ENCODE measurements around the gene HIF3A. TPM values are rescaled to one million over a fixed set of nuclear protein-coding genes. Genes with fewer than 3 reads are reported as not detected.

The HIF3A gene
- total RNA-seq, 1 donor from 2014 or later: not detected

DNA sequence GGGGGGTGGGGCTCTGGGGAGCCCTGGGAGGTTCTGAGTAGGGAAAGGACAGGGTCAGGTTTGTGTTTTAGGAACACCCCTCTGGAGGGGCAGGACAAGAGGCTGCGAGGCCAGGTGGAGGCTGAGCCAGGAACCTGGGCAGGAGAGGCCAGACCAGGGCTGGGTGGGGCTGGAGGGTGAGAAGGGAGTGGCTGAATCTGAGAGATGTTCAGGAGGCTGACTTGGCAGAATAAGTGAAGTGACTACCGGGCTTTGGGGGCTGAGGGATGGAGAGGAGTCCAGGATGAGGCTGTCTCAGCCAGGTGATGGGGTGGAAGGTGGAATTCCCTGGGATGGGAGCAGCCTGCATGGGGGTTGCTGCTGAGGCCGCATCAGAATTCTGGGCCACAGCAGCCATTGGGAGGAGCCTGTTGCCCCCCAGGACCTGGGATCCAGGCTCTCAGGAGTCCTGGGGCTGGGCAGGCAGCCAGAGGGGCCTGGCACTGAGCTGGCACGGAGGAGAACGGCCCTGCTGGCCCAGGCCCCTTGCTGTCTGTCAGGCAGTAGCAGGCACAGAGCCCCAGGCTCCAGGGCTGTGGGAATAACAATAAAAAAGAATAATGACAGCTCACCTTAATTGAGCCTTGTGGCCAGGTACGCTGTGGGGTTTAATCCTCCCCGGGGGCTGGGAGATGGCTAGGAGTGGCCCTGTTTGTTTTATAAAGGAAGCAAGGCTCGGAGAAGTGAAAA, 53.4 kb downstream of the HIF3A start:
- intact Hi-C loops (cut with micrococcal nuclease): no loop called here
- H3K4me3 Mint-ChIP-seq: peak overlapping the region; percentile 93
- H3K36me3 Mint-ChIP-seq (ENCODE audit: low read depth): peaks cover 49% of the 10 kb centered on the region
- H3K4me1 Mint-ChIP-seq: peaks cover 55% of the 10 kb centered on the region
- H3K9me3 Mint-ChIP-seq: no peaks in the 10 kb centered on the region
- peak; percentile 67 for DNase-seq
- peak overlapping the region; percentile 98 for H3K27ac Mint-ChIP-seq
- peaks cover 4% of the 10 kb centered on the region for H3K27me3 Mint-ChIP-seq

DNA sequence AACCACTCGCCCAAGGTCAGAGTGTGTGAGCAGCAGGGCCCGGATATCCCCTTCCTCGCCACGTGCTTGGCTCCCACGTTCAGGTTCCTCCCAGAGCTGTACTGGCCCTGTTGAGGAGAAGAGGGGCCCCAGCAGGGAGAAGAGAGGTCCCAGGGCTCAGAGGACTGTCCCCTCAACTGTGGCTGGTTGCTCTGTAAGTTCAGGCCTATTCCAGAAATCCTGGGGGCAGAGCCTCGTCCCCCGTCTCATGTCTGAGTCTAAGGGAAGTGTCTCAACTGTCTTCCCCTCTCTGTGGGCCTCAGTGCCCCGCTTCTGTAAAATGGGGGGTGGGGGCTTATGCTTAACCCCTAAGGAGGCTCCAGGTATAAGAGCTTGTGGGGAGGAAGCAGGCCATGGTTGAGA, 53.9 kb downstream of the HIF3A start:
- peak; percentile 77 for DNase-seq
- Mint-ChIP-seq H3K27me3 (no peaks in the 10 kb centered on the region), H3K27ac (peak overlapping the region; percentile 98), H3K4me1 (peaks cover 57% of the 10 kb centered on the region), H3K36me3 (ENCODE audit: low read depth) (peaks cover 54% of the 10 kb centered on the region), H3K4me3 (peak overlapping the region; percentile 93), H3K9me3 (no peaks in the 10 kb centered on the region)
- intact Hi-C loops (cut with micrococcal nuclease): no loop called here

DNA sequence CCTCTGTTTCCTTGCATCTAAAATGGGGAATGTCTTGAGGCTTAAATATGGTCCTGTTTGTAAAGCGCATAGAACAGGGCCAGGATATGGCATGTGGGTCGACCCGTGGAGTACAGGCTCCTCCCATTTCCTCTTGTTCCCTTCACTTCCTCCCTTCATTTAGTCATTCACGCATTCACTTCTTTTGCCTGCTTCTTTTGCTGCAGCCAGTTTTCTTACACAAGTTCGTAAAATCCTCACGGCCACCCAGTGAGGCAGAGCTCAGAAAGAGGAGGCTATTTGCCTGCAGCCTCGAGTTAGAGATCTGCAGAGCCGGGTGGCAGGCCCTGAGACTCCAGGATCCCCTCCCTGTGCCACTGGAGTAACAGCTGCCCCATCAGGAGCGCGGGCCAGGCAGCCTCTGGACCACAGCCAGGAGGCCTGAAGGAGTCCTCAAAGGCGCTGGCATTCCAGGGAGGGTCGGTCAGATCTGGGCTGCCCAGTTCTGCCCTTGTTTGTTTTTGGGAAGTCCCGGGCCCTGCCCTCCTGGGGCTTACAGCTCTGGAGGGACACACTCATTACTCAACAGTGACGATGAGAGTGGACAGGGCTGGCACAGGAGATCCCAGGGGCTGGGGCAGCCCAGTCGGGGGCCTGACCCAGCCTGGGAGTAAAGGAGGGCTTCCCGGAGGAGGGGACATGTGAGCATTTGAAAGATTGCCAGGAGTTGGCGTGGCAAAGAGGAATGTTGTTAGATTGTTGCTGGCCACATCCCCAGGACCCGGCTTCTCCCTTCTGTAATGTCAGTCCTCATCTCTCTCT, 54.6 kb downstream of the HIF3A start:
- H3K27ac Mint-ChIP-seq: peak overlapping the region; percentile 98
- intact Hi-C loops (cut with micrococcal nuclease): no loop called here
- H3K27me3 Mint-ChIP-seq: no peaks in the 10 kb centered on the region
- DNase-seq: peak; percentile 78
- H3K36me3 Mint-ChIP-seq (ENCODE audit: low read depth): peaks cover 58% of the 10 kb centered on the region
- H3K4me3 Mint-ChIP-seq: peak overlapping the region; percentile 93
- peaks cover 55% of the 10 kb centered on the region for H3K4me1 Mint-ChIP-seq
- H3K9me3 Mint-ChIP-seq: no peaks in the 10 kb centered on the region

DNA sequence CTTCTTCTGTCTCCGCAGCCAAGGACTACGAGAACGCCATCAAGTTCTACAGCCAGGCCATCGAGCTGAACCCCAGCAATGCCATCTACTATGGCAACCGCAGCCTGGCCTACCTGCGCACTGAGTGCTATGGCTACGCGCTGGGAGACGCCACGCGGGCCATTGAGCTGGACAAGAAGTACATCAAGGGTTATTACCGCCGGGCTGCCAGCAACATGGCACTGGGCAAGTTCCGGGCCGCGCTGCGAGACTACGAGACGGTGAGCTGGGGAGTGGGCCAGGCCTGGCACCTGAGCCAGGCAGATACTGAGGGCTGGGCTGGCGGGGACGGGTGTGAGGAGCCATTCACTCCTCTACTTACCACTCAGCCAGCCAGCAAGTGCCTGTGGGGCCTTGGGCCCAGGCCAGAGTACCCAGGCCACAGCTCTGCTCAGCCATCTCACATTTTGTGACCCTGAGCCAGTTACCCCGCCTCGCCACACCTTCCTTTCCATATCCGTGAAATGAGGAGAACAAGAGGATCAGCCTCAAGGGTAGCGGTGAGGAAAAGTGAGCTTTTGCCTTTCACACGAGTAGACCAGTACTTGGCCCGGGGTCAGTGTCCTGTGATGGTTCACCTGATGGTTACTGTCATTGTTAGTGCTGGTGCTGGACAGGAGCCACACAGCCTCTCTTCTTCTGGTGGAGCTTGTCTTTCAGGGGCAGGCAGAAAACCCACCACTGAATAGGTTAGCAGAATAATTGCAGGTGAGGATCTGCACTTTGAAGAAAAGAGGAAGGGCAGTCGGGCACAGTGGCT, 57.1 kb downstream of the HIF3A start:
- intact Hi-C loops (cut with micrococcal nuclease): no loop called here
- Mint-ChIP-seq H3K9me3 (no peaks in the 10 kb centered on the region), H3K4me3 (no peak overlapping the region), H3K27me3 (no peaks in the 10 kb centered on the region), H3K4me1 (peaks cover 46% of the 10 kb centered on the region), H3K36me3 (ENCODE audit: low read depth) (peaks cover 61% of the 10 kb centered on the region), H3K27ac (no peak overlapping the region)
- DNase-seq: no peak

DNA sequence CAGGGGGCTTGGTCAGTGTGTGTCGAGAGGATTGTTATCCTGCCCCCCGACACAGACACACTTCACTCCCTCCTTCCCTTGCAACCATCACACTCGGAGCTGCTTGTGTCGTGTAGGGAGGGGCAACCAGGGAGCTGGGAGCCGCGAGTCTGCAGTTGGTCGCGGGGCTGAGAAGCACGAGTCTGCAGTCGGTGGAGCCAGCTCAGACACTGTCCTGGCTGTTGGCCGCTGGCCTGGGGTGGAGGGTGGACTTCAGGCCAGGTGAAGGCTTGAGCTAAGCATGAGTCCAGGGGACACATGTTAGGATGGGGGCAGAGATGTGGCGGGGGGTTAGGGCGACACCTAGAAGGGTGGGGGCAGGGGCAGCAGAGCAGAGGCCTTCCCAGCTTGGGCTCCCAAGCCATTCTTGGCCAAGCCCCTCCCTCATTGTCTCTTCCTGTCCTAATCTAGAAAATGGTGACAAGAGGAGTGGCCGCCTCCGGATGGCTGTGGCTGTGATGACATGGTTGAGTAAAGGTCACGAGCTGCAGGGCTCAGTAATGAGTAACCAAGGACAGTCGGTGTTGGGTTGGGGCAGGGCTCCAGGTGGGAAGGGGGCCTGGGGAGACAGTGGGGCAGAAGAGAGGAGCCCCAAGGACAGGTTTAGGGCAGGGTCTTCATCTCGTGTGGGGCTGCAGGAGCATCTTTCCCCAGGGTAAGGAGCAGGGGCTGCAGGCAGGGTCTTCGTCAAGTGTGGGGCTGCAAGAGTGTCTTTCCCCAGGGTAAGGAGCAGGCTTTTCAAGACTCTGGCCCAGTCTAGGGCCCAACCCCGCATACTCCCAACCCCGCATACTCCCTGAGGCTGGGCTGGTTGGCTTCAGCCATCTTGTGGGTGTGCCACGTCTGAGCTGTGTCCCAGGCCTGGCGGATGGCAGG, 58.6 kb downstream of the HIF3A start:
- peaks cover 32% of the 10 kb centered on the region for H3K4me1 Mint-ChIP-seq
- intact Hi-C loops (cut with micrococcal nuclease): no loop called here
- H3K36me3 Mint-ChIP-seq (ENCODE audit: low read depth): peaks cover 50% of the 10 kb centered on the region
- DNase-seq: no peak
- peak overlapping the region; percentile 82 for H3K27ac Mint-ChIP-seq
- no peaks in the 10 kb centered on the region for H3K27me3 Mint-ChIP-seq
- H3K9me3 Mint-ChIP-seq: no peaks in the 10 kb centered on the region
- peak overlapping the region; percentile 45 for H3K4me3 Mint-ChIP-seq

DNA sequence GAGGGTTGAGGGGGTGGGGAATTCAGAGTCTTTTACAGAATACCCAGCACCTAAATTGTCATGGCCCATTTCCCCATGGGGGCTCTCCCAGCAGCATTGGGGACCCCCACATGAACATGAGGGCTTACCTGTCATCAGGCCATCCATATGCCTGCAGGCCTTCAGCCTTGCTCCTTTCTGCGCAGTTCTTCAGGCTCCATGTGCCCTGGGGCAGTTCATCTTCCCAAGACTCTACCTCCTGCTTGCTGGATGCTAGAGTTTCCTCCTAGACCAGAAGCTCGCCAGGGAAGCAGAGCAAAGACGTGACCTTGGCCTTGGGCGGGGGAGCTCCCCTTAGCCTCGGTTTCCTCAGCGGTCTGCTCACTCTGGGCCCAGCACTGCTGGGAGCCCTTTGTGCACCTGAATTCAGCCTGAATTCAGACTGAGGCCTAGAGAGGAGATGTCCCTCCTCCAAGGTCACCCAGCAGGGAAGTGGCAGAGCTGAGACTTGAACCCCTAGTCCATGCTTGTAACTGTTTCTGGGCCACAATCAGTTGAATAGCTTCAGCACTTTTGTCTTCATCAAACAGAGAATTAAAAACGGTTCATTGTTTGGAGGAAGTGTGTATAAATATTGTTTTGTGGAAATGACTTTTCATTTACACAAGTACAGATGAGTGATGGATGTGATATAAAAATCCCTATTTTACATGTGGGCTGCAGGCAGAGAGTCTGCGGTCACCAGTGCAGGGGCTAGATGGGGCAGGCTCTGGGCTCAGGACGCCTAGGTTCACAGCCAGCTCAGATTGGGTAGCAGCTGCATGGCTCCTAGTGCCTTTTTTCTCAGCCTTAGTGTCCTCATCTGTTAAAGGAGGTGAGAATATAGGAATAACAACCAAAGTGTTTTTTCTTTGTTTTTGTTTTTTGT, 59.6 kb downstream of the HIF3A start:
- DNase-seq: no peak
- Mint-ChIP-seq H3K9me3 (no peaks in the 10 kb centered on the region), H3K27ac (no peak overlapping the region), H3K27me3 (no peaks in the 10 kb centered on the region), H3K36me3 (ENCODE audit: low read depth) (peaks cover 48% of the 10 kb centered on the region), H3K4me1 (peaks cover 26% of the 10 kb centered on the region), H3K4me3 (no peak overlapping the region)
- intact Hi-C loops (cut with micrococcal nuclease): no loop called here

DNA sequence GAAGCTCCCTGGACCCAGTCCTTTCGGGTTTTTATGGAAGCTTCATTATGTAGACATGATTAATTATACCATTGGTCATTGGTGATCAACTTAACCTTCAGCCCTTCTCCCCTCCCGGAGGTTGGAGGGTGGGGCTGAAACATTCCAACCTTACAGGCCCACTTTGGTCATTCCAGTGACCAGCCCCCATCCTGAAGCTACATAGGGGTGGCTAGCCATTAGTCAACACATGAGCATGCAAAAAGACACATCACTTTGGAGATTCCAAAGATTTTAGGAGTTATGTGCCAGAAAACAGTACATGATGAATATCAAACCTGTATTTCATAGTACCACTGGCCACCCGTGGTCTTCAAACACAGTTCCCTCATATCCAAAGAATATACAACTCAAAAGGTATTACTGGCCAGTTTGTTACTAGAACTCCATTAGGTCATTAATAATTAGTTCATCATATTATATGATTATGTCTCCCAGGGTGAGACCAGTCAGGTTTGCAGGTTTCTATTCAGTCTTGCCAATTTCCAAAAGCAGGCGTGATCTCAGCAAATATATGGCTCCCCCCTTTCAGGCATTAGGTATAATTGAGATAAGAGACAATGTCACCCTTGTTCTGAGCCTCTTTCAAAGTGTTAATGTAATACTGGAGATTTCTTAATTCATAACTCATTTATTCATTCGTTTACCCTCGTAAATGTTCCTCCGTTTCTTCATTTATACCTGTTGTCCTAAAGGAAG, 61.2 kb downstream of the HIF3A start:
- no peak for DNase-seq
- no peaks in the 10 kb centered on the region for H3K27me3 Mint-ChIP-seq
- no peak overlapping the region for H3K27ac Mint-ChIP-seq
- no peak overlapping the region for H3K4me3 Mint-ChIP-seq
- no peaks in the 10 kb centered on the region for H3K9me3 Mint-ChIP-seq
- H3K36me3 Mint-ChIP-seq (ENCODE audit: low read depth): peaks cover 44% of the 10 kb centered on the region
- peaks cover 26% of the 10 kb centered on the region for H3K4me1 Mint-ChIP-seq
- intact Hi-C loops (cut with micrococcal nuclease): no loop called here

DNA sequence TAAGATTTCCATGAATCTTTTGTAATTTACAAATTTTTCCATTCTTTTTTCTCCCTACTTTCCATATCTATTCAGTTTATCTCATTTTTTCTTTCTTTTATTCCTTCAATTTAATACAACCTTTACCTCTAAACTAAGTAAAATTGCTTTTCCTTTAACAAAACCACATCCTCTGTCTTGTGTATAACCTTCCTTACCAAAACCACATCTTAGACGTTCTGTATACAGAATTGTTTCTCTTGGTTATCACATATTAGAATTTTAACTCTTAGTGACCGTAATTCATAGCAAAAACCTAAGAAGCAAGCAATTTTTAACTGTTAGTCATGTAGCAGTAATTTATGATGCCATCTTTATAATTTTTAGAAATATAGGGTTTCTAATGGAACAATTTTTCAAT, 65.1 kb downstream of the HIF3A start:
- Mint-ChIP-seq H3K27me3 (no peaks in the 10 kb centered on the region), H3K4me3 (peak overlapping the region; percentile 66), H3K4me1 (peaks cover 29% of the 10 kb centered on the region), H3K27ac (peak overlapping the region; percentile 7), H3K36me3 (ENCODE audit: low read depth) (peaks cover 38% of the 10 kb centered on the region), H3K9me3 (no peaks in the 10 kb centered on the region)
- intact Hi-C loops (cut with micrococcal nuclease): no loop called here
- no peak for DNase-seq

DNA sequence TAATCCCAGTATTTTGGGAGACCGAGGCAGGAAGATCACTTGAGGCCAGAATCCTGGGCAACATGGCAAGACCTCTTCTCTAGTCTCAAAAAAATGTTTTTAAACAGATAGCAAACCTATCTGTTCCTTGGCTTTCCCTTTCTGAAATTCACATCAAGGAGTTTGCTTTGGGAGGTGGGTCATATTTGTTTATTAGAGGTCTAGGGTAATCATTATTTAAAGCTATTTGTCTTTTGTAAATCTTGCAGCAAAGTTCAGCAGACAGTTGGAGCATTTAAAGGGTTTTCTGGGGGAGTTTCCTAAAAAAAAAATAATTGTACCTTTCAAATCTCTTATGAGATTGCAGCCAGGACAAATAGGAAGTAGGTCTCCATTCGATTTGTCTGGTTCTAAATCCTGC, 67.5 kb downstream of the HIF3A start:
- H3K4me3 Mint-ChIP-seq: no peak overlapping the region
- peaks cover 28% of the 10 kb centered on the region for H3K4me1 Mint-ChIP-seq
- H3K27me3 Mint-ChIP-seq: no peaks in the 10 kb centered on the region
- H3K9me3 Mint-ChIP-seq: no peaks in the 10 kb centered on the region
- DNase-seq: no peak
- H3K27ac Mint-ChIP-seq: no peak overlapping the region
- H3K36me3 Mint-ChIP-seq (ENCODE audit: low read depth): peaks cover 30% of the 10 kb centered on the region
- intact Hi-C loops (cut with micrococcal nuclease): no loop called here

DNA sequence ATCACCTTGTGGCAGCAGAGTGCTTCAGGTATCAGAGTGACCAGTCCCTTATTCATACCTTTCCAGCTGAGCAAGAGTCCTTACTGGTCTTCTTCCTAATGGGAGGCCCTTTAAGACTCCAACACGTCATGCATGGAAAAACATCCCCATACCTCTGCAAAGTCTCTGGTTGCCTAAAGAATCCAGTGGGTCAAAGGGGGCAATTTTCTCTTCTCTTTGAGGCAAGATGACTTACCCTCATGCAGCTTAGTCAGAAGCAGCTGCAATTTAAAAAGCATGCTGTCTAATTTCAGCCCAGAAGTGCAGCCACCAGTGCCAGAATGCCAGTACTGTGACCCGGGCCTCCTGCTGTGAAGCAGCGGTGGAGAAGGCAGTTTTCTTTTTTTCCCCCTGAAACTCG, 68.7 kb downstream of the HIF3A start:
- Mint-ChIP-seq H3K27me3 (no peaks in the 10 kb centered on the region), H3K36me3 (ENCODE audit: low read depth) (peaks cover 30% of the 10 kb centered on the region), H3K4me3 (no peak overlapping the region), H3K4me1 (peaks cover 28% of the 10 kb centered on the region), H3K9me3 (no peaks in the 10 kb centered on the region), H3K27ac (peak overlapping the region; percentile 56)
- no peak for DNase-seq
- intact Hi-C loops (cut with micrococcal nuclease): no loop called here

DNA sequence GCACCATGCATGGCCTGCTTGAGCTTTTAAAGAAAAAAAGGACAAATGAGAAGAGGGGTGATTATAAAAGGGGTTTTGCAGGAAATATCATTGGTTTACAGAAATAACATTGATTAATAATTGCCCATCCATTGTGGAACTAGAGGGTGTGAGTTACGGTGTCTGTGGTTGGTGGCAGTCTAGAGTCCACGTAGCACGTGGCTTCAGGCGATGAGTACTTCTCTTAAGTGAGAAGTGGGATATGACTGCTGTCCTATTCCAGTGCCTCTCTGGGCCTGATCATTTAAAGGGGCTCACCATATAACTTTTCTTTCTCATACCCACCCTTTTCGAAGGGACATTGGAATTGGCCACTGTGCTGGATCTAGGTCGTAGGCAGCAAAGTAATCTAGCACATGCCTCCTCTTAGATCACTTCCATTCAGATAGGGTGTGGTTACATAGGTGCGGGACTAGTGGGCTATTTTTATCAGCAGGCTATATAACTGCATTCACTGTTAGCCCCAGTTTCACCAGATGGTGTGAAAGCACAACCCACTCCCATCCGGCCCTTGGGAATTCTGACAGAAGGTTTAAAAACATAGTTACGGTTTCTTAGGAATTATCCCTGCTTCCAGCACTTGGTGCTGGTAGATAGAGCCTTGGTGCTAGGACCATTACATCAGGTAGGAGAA, 69.9 kb downstream of the HIF3A start:
- DNase-seq: no peak
- Mint-ChIP-seq H3K27me3 (no peaks in the 10 kb centered on the region), H3K9me3 (no peaks in the 10 kb centered on the region), H3K4me3 (no peak overlapping the region), H3K27ac (no peak overlapping the region), H3K36me3 (ENCODE audit: low read depth) (peaks cover 30% of the 10 kb centered on the region), H3K4me1 (peaks cover 31% of the 10 kb centered on the region)
- intact Hi-C loops (cut with micrococcal nuclease): no loop called here

All from activated CD4-positive, alpha-beta T cell treated with anti-CD3 and anti-CD28 coated beads, Interleukin-2, amount 10 ng/mL, durations not matched to agents 24 days and 14 days (primary cell).